ENCODE data around the gene DBNDD1.

- TF ChIP-seq CTCF (IDR thresholded peaks at IDR 0.05; ENCODE audit: low read depth, low read length, missing input control): no peak
- TF ChIP-seq NR2F2 (IDR thresholded peaks at IDR 0.05): no peak
- TF ChIP-seq JUND (IDR thresholded peaks at IDR 0.05): no peak
- no peak for TF ChIP-seq YY1 (IDR thresholded peaks at IDR 0.05)
- no peak for TF ChIP-seq HNF4A (conservative IDR thresholded peaks at IDR 0.05)
- TF ChIP-seq TAF1 (conservative IDR thresholded peaks at IDR 0.05): no peak
- TF ChIP-seq GABPA (IDR thresholded peaks at IDR 0.05 in 1 of 2, conservative IDR thresholded peaks at IDR 0.05 in 1 of 2): no peak
- TF ChIP-seq ZBTB33 (IDR thresholded peaks at IDR 0.05): no peak
- TF ChIP-seq ATF3 (IDR thresholded peaks at IDR 0.05): no peak
- TF ChIP-seq MAX (IDR thresholded peaks at IDR 0.05): no peak
- TF ChIP-seq REST (IDR thresholded peaks at IDR 0.05): no peak
- no peak for TF ChIP-seq RAD21 (IDR thresholded peaks at IDR 0.05)
- no peak for TF ChIP-seq SP1 (IDR thresholded peaks at IDR 0.05)
Measured at GRCh38 chr16:89993971-89994370, 25.3 kb downstream of the DBNDD1 start.
